ENCODE results near the gene CCR5AS.
A peak's percentile ranks its signal among the peaks of the same experiment; 100 is the strongest.
"Not testable (repeated sequence)": the region's sequence is repeated elsewhere in the genome, so short reads cannot be mapped to it uniquely, and the experiment has no call there.

CCR5AS gene

DNA sequence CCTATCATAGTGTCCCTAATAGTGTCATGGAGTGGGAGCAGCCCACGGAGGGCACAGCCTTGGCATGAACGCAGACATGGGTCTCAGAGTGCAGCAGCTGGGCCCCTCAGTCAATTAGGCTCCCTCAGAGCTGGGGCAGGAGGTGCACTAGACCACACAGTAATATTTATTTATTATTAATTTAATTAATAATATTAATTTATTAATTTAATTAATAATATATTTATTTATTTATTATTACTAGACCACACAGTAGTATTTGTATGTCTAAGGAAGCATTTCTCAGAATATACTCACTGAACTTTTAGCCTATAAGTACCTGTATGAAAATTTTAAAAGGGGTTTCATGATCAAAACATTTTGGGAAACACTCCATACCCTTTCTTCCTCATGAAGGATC lies 5.3 kb downstream of the CCR5AS start:
- DNase-seq = no peak

DNA sequence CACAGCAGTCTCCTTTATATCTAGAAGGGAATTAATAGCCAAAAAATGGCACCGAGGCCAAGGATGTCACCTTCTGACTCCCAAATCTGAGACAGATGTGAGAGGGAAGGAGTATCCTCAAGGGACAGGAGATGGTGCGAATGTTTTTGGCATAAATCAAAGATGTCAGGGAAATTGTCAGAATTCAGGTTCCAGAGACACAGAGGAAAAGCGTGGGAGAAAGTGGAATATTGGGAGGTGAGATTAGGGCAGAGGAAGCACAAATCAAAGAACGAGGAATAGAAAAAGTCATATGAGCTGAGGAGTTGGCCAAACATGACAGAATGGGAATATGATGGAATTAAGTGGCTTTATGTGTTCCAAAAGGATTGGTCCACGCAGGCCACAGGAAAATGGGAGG lies 6.0 kb downstream of the CCR5AS start:
- no peak for DNase-seq

DNA sequence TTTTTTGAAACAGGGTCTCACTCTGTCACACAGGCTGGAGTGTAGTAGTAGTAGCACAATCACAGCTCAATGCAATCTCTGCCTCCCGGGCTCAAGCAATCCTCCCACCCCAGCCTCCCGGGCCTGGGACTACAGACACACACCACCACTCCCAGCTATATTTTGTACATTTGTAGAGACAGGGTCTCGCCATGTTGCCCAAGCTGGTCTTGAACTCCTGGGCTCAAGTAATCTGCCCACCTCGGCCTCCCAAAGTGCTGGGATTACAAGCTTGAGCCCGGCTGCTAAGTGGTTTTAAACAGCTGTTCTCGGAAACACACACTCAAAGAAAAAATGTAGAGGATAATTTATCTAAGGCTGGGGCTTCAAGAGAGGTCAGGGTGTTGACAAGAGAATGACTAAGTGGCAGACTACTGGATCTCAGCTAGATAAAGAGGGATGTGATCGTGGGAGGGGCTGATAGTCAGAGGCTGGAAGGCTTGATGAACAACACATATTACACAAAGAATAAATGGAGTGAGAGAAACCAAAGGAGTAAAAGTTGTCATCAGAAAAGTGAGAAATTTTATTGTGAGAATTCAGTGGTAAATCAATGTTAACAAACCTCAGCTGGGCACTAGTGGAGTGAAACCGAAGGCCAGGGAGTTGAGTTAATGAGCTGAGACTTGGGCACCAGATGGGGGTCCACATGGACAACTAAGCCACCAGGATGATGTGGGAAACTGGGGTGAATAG lies 6.7 kb downstream of the CCR5AS start:
- DNase-seq = no peak

DNA sequence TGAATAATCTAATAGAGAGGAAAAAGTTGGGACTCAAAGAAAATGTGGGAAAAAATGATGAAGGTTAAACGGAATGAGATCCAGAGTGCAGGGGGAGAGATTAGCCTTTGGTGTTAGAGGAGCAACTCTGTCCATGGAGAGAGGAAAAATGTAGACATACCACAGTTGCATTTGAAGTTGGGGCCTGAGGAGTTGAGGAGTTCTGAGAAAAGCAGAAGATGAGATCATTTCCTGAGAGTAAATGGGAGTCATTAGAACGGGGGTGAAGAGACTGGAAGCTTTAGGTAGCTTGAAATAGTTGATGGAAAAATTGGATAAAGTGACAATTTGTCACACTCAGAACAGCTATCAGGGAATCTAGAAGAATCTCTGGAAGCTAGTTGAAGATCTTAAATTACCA lies 7.3 kb downstream of the CCR5AS start:
- no peak for DNase-seq

DNA sequence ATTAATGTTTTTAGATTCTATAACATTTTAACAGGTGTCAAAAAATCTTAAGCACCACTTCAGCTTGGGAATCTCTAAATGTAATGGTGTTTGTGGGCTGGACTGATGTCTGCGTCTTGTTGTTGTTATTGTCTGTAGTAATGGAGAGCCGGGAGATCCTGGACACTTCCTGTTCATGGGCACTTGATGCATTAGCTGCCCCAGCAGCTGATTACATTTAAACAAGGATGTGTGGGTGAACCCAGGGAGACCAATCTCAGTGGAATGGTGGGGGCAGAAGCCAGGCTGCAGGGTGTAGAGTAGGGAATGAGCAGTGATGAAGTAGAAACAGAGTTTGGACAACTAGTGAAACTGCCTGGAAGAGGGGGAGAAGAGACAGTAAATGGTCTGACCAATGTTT lies 7.8 kb downstream of the CCR5AS start:
- DNase-seq = no peak

DNA sequence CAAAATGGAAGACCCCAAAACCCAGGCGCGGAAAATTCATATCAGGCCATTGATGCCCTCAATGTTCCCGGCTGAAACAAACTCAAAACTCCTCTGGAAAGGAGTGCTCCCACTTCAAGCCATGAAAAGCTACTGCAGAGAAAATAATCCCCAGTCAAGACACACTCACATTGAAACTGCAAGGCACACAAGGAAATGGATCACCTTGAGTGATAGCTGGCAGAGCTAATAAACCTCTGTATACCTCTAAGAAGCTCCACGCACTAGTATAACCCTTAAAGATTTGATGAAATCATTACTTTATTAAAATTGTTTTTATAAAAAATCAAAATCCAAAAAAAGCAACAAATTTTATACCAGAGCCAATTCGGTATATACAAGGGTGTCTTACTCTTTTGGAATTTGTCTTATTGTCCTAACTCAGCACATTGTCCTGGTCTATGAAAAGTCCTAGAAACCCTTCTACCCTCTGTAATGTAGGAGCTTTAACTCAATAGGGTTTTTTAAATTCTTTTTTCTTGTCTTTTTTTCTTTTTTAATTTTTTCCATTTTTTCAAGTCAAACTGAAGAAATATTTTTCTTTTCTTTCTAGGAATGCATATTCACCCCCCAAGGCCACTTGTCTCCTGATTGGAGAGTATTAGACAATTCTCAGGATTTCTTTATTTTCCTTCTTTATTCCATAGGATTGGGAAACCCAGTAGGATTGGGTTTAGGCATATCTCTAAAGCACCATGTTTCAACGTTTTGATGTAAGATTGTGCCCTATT lies 8.5 kb downstream of the CCR5AS start:
- DNase-seq = no peak

DNA sequence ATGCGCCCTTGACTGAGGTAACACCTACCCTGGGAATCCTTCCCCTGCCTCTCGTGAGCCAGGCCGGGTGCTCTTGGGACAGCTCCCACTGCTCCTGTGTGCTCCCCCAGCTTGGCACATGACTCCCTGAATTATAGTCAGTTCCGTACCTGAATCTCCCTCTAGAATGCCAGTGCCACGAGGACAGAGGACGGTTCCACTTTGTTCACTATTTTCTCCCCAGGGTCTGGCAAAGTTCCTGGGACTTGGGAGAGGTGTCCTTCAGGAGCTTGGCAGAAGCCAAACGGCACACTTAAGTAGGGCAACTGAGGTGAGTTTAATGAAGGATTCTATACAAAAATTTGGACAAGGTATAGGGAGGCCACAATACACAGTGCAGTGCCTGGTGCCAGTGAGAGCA lies 9.8 kb downstream of the CCR5AS start:
- no peak for DNase-seq

DNA sequence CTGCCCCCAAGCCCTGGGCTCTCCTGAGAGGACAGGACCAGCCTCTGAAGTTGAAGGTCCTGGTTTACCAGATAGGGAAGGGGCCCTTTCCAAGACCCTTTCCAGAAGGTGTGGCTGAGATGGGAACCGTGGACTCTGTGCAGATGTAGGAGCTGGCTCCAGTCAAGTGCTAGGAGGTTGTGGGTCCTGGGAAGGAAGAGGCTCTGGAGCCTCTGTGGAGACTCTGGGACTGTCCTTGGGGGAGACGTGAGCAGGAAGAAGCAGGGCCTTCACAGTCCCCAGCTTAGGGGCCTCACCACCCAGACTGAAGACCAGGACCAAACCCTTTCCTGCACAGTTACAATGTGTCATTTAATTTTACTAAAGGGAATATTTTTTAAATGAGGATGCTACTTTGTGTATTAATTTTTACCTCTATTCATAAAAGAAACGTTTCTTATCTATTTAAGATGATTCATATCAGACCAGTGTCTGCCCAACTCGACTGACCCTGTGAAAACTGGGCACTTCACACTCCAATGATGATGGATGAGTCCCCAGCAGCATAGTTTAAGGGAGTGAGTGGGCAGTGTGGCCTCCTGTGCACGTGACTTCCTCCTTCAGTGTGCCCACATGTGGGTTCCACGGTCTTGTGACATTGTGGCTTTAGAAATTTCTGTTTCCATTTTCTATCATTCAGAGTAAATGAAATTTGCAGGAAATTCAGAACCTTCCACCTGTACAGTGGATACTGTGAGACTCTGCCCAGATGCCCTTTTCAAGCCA lies 10.9 kb downstream of the CCR5AS start:
- DNase-seq = no peak

DNA sequence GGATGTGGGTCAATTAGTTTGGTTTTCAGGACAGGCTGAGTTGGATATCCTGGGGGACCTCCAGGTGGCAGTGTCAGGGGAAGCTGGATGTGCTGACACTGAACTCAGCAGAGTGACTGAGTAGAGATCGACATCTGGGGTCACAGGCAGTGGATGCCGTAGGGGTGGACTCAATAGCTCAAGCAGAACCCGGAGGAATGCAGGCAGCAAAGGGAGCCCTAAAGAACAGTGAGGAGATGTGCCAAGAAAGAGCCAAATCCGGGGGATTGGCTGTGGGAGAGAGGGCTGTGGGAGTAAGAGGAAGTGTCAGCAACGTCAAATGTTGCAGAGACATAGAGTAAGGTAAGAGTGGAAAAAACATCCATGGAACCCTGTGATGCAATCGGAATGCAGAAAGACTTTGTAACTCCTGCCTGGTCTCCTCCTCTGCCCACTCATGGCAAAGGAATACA lies 11.6 kb downstream of the CCR5AS start:
- no peak for DNase-seq

DNA sequence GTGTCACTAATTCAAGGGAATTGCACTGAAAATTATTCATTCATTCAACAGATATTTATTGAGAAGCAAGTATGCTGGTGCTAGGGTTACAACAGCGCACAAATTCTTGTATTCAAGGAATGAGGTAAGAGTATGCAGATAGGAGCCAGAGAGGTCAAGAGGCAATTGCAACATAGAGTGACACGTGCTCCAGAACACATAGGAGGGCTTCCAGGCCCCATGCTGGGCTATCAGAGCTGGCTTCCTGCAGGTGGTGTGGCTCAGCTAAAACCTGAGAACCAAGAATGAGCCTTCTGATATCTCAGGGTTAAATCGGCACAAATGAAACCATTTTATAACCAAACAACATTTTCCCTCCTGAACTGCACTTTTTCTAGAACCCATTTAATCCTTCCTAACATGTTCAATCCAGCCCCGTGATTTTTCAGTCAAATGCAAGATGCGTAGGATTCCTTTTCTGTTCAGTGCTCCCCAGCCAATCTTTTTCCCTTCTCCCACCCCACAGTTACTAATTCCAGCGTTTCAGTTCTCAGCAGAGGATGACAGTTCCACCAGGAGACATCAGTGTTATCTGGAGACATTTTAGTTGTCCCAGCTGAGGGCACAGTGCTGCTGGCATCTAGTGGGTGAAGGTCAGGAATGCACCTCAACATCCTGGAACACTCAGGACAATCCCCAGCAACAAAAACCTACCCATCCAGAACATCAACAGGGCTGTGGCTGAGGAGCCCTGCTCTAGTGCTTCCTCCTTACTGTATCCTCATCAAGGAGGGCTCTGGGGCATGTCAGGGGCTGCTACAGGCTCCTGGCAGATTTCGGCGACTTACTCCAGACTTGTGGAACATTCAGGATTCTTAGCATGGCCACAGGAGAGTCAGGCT lies 13.1 kb downstream of the CCR5AS start:
- no peak for DNase-seq

DNA sequence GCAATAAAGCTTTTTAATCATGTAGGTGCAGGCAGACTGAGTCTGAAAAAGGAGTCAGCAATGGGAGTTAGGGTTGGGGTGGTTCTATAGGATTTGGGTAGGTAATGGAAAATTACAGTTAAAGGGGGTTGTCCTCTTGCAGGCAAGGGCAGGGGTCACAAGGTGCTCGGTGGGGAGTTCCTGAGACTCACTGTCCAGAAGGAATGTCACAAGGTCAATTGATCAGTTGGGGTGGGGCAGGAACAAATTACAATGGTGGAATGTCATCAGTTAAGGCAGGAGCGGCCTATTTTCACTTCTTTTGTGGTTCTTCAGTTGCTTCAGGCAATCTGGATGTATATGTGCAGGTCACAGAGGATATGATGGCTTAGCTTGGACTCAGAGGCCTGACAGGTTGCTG lies 13.9 kb downstream of the CCR5AS start:
- no peak for DNase-seq

DNA sequence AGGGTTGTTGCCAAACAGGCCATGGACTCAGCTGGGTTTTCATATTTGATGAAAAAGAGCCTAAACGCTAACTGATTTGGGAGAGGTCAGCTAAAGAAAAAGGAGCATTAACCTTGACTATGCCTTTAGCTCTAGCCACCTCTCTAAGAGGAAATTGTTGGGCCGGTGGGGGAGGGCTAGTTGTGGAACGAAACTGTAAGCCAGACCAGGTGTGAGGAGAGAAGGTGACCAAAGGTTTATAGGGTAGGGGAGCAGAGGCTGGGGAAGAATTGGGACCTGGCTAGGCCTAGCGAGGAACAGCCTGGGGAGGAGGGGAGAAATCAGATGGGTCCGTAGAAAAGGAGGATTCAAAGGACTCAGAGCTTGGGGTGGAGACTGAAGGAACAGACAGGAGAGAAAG lies 15.3 kb downstream of the CCR5AS start:
- not testable (repeated sequence) for DNase-seq

DNA sequence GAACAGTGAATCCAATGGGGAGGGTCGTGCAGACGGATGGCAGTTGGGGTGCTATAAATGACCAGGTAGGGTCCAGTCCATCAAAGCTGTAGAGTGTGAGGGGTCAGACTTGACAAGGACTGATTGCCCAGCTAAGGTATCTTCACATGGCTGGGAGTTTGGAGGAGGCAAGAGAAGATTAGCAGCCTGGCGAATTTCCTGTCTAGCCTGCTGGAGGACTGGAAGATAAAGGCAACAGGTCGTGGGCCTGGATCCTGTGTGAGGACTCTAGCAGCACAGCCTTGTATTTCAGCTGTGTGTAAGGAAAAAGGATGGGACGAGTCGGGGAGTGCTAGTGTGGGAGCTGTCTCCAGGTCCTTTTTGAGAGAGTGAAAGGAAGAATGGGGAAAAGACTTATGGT lies 17.6 kb downstream of the CCR5AS start:
- no peak for DNase-seq

DNA sequence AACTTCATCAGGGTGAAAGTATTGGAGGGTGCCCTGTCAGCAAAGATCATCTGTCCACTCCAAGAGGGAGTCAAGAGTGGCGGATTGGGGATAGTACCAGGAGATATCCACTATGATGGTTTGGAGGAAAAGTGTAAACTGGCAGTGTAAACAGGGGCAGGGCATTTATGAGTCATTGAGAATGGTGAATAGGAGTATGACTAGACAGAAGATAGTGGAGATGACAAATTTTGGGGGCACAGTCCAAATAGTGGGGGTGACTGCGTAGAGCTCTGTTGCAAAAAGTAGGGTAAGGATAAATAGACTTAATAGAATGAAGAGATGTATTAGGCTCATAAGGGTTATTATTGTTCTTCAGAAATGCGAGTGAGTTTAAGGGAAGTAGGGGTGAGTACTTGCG lies 18.0 kb downstream of the CCR5AS start:
- not testable (repeated sequence) for DNase-seq

DNA sequence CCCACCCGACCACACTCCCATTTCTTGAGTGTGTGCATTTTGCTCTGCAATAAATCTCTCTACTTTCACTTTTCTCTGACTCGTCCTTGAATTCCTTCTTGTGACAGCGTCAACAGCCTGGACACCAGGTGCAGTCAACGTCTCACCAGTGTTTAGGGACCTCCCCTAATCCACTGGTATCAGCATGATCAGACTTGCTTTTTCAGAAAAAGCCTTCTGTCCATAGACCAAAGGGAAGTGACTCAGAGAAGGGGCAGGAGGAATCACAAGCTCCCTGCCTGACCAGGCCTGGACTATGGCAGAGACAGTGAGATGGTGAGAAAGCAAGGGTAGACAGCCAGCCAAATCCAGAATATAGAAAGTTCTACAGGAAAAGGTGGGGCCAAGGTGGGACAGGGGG lies 20.7 kb downstream of the CCR5AS start:
- no peak for DNase-seq

DNA sequence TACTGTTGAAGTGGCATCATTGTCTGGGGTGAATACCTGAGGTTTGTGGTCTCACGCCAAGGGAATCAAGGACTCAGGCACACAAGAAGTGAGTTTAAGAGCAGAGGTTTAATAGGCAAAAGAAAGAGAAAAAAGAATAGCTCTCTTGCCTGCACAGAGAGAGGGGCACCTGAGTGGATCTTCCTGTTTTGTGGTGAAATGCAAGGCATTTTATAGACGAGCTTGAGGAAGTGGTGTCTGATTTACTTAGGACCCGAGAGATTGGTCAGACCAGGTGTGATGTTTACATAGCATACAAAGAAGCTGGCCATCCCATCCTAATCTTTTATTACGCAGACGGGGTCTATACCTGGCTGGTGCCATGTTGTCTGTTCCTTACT lies 22.9 kb downstream of the CCR5AS start:
- no peak for DNase-seq

DNA sequence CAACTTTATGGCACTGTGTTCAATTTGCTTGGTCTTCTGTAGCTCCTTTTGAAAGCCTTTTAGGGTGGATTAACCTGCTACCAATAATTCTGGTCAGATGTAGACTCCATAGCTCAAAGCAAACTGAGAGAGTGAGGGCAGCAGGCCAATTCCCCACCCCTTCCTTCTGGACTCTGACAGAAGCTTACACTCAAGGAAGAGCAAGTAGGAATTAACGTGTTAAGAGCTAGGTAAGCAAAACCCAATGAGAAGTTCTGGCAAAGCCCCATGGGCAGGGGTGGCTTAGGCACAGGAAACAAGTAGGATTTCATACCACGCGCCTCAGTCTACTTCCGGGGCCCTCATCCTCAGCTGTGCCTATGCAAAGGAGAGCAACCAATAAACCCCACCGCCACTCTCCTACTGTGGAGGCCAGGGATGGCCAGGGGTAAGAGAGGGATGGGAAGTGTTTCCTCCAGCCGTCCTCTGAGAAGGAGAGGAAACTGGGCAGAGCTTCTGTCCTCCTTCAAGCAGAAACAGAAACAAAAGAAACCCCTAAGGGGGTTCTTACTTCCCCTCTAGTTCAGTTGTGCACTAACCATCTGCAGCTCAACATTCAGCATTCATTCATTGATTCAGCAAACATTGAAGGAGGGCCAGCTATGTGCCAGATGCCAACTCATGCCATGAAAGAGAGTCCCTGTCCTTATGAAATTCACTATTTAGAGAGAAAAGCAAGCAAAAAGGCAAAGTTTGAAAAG lies 23.5 kb downstream of the CCR5AS start:
- no peak for DNase-seq

DNA sequence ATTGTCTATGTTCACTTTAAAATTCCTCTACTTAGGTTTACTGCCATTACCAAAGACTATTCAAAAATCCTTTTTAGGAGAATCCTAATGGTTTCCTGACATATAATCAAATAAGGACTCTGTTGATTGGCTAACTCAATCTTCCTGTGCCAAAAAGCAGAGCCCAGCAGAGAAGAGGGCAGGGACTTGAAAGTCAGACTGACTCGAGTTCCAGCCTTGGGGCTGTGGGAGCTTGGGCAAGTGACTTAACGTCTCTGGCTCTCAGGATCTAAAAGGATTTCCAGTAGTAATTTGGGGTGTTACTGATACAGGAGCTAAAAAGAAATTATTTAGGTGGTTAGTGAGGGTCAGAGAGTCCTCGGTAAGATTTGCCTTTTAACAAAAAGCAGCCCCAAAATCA lies 25.2 kb downstream of the CCR5AS start:
- DNase-seq = no peak

DNA sequence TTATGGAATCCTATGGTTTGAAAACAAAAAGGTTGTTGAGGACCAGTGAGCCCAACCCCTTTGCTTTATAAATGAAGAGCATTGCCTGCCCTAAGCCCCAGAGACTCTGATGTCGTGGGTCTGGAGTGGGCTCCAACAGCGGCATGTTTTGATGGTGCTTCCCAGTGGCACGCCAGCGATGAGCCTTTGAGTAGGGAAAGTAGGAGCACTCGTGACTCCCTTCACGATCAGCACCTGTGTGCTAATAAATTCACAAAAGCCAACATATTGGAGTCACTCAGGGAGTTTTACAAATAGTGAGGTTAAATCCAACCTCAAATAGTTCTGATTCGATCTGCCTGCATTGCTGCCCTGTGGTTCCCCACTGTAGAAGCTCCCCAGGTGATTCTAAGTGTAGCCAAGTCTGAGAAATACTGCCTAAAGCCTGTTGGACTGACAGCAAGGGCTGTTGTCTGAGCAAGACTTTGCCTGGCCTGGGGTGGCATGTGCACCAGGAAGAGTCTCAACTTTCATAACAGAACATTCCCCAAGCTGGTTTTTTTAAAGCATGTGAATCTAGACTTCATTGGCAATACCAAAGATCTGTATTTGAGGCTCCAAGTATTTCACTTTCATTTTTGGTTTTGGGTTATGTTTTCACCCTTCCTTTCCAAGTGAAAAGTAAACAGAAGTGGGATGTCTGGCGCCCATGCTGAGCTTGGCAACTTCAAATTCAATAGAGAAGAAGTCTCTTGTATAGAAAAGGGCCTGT lies 26.2 kb downstream of the CCR5AS start:
- no peak for DNase-seq

DNA sequence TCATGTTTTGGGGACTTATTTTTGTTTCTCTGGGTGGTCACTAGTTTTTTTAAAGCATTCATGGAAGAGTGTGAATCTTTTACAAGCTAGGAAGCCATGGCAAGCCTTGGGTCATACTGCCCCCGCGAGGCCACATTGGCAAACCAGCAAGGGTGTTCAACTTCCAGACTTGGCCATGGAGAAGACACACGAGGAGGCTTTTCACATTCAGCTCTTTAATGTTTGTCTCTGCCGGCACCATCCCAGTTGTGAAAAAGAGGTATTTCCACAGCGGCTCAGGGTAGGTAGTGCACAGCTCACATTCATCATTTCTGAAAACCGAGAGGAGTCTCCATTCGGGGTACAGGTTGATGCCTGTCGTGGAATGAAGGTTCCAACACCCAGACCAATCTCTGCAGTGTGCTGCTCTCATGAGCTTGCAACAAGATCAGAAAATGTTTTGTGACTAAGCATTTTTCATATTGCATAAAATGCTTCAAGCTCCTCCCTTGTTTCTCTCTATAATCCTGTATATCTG lies 28.4 kb downstream of the CCR5AS start:
- DNase-seq = peak in 1 of 2 donors; percentile 43

DNA sequence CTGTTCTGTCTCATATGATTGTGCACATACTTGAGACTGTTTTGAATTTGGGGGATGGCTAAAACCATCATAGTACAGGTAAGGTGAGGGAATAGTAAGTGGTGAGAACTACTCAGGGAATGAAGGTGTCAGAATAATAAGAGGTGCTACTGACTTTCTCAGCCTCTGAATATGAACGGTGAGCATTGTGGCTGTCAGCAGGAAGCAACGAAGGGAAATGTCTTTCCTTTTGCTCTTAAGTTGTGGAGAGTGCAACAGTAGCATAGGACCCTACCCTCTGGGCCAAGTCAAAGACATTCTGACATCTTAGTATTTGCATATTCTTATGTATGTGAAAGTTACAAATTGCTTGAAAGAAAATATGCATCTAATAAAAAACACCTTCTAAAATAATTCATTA lies 31.1 kb downstream of the CCR5AS start:
- DNase-seq = no peak

Measured in hippocampal formation (tissue), 2 donors.